GM12801 (cell line): ENCODE measurements around the gene IRF2.

Source experiments
- CTCF ChIP-seq: IDR thresholded peaks from one replicate; pipeline ENCODE4 v1.5.1; 2011; ENCODE audit warnings: control low read depth; ENCODE audit not compliant: insufficient read length; ENCODE audit errors: extremely low read depth

IRF2 gene

GRCh38 chr4:184472614-184473498 is 1.5 kb downstream of the IRF2 start:
- no peak for TF ChIP-seq CTCF

GRCh38 chr4:184471881-184472613 is 2.3 kb downstream of the IRF2 start:
- no peak for TF ChIP-seq CTCF

GRCh38 chr4:184470785-184471110 is 3.6 kb downstream of the IRF2 start:
- TF ChIP-seq CTCF: no peak

GRCh38 chr4:184466634-184467033 is 7.7 kb downstream of the IRF2 start:
- no peak for TF ChIP-seq CTCF

- TF ChIP-seq CTCF: no peak
Observed at GRCh38 chr4:184464759-184465454, 9.4 kb downstream of the IRF2 start.

GRCh38 chr4:184463856-184464255 is 10.5 kb downstream of the IRF2 start:
- no peak for TF ChIP-seq CTCF

GRCh38 chr4:184463158-184463557 is 11.2 kb downstream of the IRF2 start:
- TF ChIP-seq CTCF: no peak
